K562 treated with DMSO at 1 percent for 48 hours (cell line): Measurements from ENCODE around the gene MAGI2. TPM values are rescaled to one million over a fixed set of nuclear protein-coding genes. Genes with fewer than 3 reads are reported as not detected.

ENCODE experiments used
- total RNA-seq: library from RNA; unstranded; fragments of 300-600 nt; gene quantifications from 2 replicates; pipeline ENCODE4 v1.2.3, GENCODE V29; 2022; ENCODE audit warnings: low replicate concordance; ENCODE audit errors: extremely low read depth

MAGI2 gene
- total RNA-seq, result not detected in 2 replicates

GRCh38 chr7:79453558-79454360 is at the start of gene MAGI2:
TSS of gene MAGI2 (minus strand) at chr7:79453667. CDS start at chr7:79453320, 347 bp downstream.

